GM18520 (cell line): Measurements from ENCODE around the gene TNFSF11.

Experiments
- ATAC-seq: cut with Tn5 transposase; IDR thresholded peaks from one replicate; pipeline ENCODE4 v1.9.1; 2021; ENCODE audit not compliant: unreplicated experiment

Gene TNFSF11

GRCh38 chr13:42607546-42607945 lies 33.6 kb downstream of the TNFSF11 start:
- no peak for ATAC-seq

- ATAC-seq, result no peak
These were observed 36.7 kb downstream of the TNFSF11 start for GRCh38 chr13:42610649-42611048.

- no peak for ATAC-seq
These were observed 37.3 kb downstream of the TNFSF11 start for GRCh38 chr13:42611086-42611779.

- no peak for ATAC-seq
These were observed 38.2 kb downstream of the TNFSF11 start for GRCh38 chr13:42612021-42612765.

- ATAC-seq, result no peak
These were observed 40.6 kb downstream of the TNFSF11 start for GRCh38 chr13:42614436-42615035.

- no peak for ATAC-seq
These were observed 41.7 kb downstream of the TNFSF11 start for GRCh38 chr13:42615691-42616090.

GRCh38 chr13:42617221-42617620 lies 43.3 kb downstream of the TNFSF11 start:
- ATAC-seq, result no peak

GRCh38 chr13:42623916-42624315 lies 50.0 kb downstream of the TNFSF11 start:
- no peak for ATAC-seq

- no peak for ATAC-seq
These were observed 51.7 kb downstream of the TNFSF11 start for GRCh38 chr13:42625611-42626010.

- no peak for ATAC-seq
These were observed 52.4 kb downstream of the TNFSF11 start for GRCh38 chr13:42626176-42626860.

GRCh38 chr13:42628666-42629065 lies 54.7 kb downstream of the TNFSF11 start:
- no peak for ATAC-seq

- no peak for ATAC-seq
These were observed 57.2 kb downstream of the TNFSF11 start for GRCh38 chr13:42631181-42631580.

- no peak for ATAC-seq
These were observed 59.5 kb downstream of the TNFSF11 start for GRCh38 chr13:42633495-42633894.

GRCh38 chr13:42638101-42638500 lies 64.1 kb downstream of the TNFSF11 start:
- ATAC-seq, result no peak

- ATAC-seq, result no peak
These were observed 64.9 kb downstream of the TNFSF11 start for GRCh38 chr13:42638886-42639285.

GRCh38 chr13:42643076-42643475 lies 69.1 kb downstream of the TNFSF11 start:
- ATAC-seq, result no peak

- no peak for ATAC-seq
These were observed 70.9 kb downstream of the TNFSF11 start for GRCh38 chr13:42644841-42645240.

GRCh38 chr13:42645717-42646116 lies 71.8 kb downstream of the TNFSF11 start:
- ATAC-seq, result no peak

GRCh38 chr13:42649141-42649540 lies 75.2 kb downstream of the TNFSF11 start:
- no peak for ATAC-seq

GRCh38 chr13:42649831-42650230 lies 75.9 kb downstream of the TNFSF11 start:
- no peak for ATAC-seq

- no peak for ATAC-seq
These were observed 76.6 kb downstream of the TNFSF11 start for GRCh38 chr13:42650506-42650905.
